ENCODE data around the gene NRG2.

GRCh38 chr5:139969318-139969717 lies 73.8 kb downstream of the NRG2 start:
- TF ChIP-seq POLR2A (IDR thresholded peaks at IDR 0.05), result no peak
- no peak for TF ChIP-seq CTCF (IDR thresholded peaks at IDR 0.05)
